HG02678 (cell line): ENCODE measurements around the gene HLF.
"Not testable (repeated sequence)": the region's sequence is repeated elsewhere in the genome, so short reads cannot be mapped to it uniquely, and the experiment has no call there.

Experiments used
- ATAC-seq: cut with Tn5 transposase; IDR thresholded peaks from one replicate; pipeline ENCODE4 v1.9.1; 2021; ENCODE audit warnings: mild to moderate bottlenecking, moderate library complexity; ENCODE audit not compliant: unreplicated experiment

The HLF gene

GRCh38 chr17:55325406-55325805 is 60.6 kb downstream of the HLF start:
- ATAC-seq: no peak

DNA sequence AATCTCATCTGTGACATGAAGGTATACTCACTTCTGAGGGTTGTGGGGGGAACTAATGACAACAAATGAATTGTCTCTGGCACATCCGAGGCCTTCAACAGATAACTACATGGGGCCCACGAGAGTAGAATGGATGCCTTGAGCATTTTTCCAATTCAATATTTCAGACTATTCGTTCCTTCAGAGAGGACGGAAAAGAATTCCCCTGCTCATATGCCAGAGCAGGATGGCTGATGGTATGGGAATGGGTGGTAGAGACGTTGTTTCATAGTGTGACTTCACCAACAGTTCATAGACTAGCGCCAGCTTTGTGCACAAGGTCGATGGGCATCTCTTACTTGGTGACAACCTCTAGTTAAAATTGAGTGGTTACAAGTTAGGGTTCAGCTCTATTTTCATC is 61.3 kb downstream of the HLF start:
- no peak for ATAC-seq

DNA sequence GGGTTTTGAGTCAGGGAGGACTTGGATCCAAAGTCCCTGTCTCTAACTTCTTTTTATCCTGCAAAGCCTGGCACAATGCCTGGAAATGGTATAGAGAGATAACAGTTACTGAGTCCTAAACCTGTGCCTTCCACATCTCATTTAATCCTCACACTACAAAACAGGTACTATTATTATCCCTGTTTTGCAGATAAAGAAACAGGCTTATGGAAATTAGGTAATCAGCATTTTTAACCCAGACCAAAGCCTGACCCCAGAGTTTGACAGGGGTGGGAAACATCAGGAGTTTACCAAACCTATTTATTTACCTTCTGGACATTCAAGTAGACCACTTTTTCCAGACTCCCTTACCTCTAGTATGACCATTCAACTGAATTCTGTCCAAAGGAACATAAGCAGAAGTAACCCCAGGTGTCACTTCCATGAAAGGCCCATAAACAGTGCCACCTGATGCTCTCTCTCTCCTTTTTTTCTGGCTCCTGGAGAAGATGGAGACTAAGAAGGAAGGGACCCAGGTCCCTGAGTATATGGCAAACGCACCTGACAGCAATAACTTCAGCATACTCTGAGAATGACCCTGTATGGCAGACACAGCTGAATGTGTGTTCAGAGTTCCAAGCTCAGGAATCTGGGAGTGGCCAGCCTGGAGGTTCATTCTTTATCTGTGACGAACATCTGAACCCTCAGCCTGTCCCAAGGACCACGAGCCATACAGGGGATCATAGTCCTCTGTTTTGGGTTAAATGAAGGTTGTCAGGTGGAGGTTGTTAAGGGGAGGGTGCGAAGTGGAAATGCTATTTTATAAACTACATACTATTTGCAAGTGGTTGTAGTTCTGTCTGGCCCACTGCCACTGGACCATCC is 62.7 kb downstream of the HLF start:
- ATAC-seq: no peak

DNA sequence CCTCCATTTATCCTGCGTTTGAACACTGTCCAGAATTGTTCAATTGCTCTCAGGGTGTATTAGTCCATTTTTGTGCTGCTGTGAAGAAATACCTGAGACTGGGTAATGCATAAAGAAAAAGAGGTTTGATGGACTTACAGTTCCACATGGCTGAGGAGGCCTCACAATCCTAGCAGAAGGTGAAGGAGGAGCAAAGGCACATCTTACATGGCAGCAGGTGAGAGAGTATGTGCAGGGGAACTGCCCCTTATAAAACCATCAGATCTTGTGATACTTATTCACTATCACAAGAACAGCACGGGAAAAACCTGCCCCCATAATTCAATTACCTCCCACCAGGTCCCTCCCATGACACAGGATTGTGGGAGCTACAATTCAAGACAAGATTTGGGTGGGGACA is 63.8 kb downstream of the HLF start:
- not testable (repeated sequence) for ATAC-seq

GRCh38 chr17:55330344-55330933 is 65.7 kb downstream of the HLF start:
- ATAC-seq: no peak

DNA sequence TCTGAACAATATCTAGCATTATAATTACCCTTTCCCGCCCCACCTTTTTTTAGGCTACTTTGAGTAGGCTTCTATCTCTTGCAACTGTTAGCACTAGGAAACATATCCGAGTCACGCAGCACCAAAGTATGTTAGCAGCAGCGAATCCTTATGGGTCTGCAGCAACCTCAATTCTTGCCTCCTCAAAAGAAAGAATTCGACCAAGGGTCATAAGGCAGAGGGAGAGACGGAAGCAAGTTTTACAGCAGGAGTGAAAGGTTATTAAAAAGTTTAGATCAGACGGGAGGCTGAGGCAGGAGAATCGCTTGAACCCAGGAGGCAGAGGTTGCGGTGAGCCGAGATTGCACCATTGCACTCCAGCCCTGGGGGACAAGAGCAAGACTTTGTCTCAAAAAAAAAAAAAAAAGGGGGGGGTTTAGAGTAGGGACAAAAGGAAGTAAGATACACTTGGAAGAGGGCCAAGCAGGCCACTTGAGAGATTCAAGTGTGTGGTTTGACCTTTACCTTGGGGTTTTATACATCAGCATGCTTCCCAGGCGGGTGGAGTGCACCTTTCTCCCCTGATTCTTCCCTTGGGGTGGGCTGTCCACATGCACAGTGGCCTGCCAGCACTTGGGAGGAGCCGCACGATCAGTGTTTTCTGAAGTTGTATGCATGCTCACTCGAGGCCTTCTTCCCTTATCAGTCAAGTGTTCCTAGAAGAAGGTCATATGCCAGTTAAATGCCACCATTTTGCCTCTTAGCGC is 67.7 kb downstream of the HLF start:
- no peak for ATAC-seq

GRCh38 chr17:55334285-55334684 is 69.5 kb downstream of the HLF start:
- ATAC-seq: no peak

DNA sequence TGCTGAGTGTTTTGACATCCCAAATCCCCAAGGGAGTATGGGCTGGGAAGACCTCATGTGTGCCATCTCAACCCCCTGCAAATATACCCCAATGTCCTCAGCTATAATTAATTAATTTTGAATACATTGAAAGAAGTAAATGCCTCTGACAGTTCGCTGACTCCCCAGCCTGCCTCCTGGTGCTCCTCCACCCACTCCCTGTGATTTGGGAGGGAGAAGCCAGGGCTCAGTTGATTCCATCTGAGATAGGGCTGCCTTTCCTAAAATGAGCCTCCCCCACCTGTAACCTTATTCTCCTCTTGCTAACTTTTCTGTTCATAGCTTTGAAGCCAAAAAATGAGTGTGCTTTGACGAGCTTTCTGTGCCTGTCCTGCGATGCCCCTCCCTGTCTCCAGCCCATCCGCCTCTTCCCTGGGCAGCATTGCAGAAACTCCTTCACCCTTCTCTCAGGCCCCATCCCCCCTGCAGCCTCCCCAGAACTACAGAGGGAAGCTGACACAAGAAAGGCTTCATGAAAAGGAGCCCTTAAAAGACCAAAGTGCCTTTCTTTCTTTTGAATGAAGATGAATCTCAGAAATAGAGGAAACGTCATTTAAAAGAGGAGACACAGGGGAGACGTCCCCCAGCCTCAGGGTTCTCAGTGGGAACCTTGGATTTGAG is 70.3 kb downstream of the HLF start:
- ATAC-seq: no peak

GRCh38 chr17:55335625-55336024 is 70.9 kb downstream of the HLF start:
- ATAC-seq: no peak

- no peak for ATAC-seq
Measured at GRCh38 chr17:55336426-55336825, 71.7 kb downstream of the HLF start.

GRCh38 chr17:55340176-55340575 is 75.4 kb downstream of the HLF start:
- ATAC-seq: no peak

- ATAC-seq: no peak
Measured at GRCh38 chr17:55340686-55341085, 75.9 kb downstream of the HLF start.

- ATAC-seq: peak; percentile 56
Measured at GRCh38 chr17:55341432-55341831, 76.7 kb downstream of the HLF start.

DNA sequence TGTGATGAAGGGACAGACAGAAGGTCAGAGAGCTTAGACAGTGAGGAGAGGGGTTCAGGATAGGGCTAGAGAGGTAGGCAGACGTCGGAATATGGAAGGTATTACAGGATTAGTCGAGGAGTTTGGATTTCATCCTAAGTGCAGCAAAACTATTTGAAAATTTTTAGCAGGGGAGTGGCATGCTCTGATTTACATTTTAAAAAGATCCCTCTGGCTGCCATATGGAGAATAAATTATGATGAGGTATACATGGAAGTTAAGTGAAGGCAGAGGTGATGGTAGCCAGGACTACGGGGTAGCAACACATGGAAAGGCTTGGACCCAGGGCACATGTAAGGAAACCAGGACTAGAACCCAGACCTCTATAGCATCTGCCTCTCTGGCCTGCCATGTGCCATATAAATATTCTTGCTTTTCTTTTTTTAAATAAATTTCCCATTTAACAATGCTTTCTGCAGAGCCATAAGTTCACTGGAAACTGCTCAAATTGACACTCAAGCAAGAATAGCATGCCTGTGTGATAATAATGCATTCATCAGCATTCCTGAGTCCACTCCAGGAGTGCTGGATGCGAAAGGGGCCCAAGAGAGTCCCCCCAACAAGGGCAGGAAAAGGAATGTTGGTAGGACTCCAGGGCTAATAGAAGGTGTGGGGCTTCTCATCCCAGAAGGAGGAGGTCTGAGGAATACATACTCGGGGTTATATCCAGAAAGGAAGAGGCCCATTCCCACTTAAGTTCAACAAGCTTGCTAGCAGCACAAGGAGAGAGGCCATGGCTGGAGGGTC is 78.2 kb downstream of the HLF start:
- no peak for ATAC-seq

- ATAC-seq: no peak
Measured at GRCh38 chr17:55343900-55344513, 79.2 kb downstream of the HLF start.

- ATAC-seq: no peak
Measured at GRCh38 chr17:55344514-55344997, 79.8 kb downstream of the HLF start.

GRCh38 chr17:55345132-55345531 is 80.4 kb downstream of the HLF start:
- no peak for ATAC-seq

DNA sequence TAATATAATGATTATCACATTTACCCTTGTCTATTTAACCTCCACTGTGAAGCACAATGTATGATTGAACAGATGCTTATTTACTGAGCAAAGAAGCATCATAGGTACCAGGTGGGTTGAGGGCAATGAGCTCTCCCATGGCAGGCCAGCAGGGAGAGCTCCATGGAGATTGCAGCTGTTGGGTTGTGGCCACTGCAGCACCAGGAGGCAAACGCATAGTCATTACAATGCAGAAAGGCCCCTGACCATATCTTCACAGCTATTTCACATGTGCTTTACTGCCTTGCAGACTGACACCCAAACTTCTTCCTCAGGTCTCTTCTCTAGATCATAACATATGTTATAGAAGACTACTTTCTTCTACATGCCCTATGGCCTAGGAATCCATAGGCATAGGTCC is 81.9 kb downstream of the HLF start:
- ATAC-seq: no peak

DNA sequence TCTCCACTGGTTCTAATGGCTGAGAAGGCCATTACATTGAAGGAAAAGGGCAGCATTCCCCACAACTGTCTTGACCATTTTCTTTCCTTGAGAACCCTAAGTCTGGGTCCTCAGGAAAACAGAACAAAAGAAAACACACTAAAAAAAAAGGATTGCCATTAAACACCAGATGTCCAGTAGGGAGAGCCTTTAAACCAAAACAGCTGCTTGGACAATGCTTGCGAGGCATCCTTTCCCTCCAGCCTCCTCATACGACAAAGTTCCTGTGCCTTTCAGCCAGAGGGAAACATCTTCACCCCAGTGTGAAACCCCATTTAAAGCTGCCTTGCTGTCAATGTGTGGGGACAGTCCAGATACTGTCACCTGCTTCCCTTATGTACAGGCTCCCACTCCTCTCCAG is 82.6 kb downstream of the HLF start:
- no peak for ATAC-seq

GRCh38 chr17:55348749-55349354 is 84.1 kb downstream of the HLF start:
- ATAC-seq: no peak
